Measurements from ENCODE around the gene FGFRL1.
A peak's percentile ranks its signal among the peaks of the same experiment; 100 is the strongest.

The FGFRL1 gene, protein sequence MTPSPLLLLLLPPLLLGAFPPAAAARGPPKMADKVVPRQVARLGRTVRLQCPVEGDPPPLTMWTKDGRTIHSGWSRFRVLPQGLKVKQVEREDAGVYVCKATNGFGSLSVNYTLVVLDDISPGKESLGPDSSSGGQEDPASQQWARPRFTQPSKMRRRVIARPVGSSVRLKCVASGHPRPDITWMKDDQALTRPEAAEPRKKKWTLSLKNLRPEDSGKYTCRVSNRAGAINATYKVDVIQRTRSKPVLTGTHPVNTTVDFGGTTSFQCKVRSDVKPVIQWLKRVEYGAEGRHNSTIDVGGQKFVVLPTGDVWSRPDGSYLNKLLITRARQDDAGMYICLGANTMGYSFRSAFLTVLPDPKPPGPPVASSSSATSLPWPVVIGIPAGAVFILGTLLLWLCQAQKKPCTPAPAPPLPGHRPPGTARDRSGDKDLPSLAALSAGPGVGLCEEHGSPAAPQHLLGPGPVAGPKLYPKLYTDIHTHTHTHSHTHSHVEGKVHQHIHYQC

DNA sequence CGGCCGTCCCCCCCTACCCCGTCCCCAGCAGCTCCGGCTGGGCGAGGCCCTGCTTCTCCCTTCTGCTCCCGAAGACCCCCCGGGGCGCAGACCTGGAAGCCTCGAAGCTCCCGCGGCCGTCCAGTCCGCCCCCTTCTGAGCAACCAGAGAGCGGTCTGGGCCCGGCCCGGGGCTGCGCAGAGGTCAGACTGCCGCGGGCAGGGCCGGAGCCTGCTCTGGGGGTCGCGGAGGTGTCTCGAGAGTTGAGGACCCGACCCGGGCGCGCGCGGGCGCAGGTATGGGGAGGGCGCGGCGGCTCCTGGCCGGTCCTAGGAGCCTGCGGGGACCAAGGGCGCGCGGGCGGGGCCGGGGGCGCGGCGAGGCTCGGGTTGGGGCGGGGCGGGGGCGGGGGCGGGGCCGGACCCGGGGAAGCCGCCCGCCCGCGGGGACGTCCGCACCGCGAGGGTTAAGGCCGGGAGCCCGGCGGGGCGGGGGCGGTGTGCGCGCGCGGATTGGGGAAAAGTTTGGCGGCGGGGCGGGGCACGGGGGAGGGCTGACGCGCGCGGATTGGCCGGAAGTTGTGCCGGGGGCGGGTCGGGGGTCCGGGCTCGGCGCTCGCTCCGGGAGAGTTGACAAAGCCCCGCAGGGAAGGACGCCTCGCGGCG is at the start of gene FGFRL1:
Gene FGFRL1, plus strand, starts transcription at position 605 of the 644 bp plus-strand sequence. CDS start 860 bp downstream, outside the sequence.
- peak; percentile 94 for DNase-seq

DNA sequence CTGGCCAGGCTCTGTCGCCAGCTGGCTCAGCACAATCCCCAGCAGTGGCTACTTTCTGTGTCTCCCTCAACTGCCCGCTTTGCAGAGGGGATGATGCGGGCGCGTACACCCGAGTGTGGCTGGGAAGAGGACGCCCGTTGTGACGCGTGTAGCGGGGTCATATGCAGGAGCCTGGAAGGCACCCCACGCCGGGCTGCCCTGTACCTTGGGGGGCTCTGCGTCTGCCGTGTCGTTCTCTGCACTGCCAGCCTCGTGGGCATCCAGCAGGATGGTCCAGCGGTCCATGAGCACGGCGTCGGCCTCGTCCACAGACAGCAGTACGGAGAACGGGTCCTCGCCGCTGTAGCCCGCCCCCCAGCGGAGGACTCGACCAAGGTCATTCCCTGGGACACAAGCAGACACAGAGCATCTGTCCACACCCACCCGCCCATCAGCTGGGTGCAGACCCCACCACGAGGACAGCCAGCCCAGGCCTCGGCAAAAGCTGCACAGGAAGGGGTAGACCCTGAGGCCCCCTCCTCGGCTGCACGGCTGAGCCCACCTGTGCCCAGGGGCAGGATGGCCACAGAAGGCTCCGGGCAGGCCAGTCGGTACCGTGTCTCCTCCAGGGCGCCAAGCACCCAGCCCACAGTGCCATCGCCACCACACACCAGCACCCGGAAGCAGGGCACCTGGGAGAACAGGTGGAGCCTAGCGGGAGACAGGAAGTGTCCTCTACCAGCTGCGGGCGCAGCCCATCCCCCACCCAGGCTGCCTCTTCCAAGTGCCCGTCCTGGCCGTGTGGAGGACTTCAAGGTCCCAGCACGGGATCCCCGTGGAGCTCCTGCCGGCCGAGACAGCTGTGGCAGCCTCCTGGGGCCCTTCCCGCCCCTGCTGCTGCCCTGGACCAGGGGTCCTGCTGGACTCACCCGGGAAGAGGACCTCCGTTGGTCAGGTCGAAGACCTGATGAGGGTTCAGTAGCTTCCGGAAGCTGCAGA is 48.9 kb upstream of the FGFRL1 start:
- DNase-seq, result no peak

DNA sequence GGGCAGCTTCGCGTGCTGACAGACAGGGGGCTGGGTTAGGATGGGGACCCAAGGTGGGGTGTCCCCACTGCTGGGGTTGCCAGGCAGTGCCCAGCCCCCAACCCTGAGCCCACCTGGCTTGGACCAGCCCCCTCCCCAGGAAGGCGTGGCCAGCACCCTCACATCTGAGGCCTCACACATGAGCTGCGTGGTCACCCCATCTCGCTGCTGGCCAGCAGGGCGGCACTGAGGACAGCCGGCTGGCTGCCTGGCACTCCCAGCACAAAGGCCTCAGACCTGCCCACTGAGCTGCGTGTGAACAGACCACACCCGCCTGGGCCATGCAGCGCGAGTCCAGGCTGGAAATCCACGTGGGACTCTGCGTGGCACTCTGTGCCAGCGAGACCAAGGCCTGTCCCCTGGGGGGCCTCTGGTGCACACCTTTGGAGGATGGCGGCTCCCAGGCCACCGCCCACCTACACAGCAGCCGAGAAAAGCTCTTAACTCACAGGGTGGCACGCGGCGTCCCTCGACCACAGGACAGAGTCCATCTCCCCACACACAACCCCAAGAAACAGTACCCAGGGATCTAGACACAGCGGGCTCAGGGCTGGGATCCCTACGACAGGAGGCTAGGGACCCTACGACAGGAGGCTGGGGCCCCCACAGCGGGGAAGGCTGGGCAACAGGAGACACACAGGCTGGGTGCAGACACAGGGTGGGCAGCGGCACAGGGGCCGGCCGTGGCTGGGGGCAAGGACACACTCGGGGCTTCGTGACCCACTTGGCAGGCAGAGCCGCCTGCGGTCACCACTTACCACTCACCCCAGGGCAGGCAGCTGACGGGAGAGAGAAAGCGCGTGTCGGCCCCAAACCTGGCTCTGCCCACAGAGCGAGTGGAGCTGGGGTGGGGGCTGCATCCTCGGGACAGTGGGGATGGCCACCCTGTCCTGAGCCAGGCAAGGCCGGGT is 47.9 kb upstream of the FGFRL1 start:
- no peak for DNase-seq

DNA sequence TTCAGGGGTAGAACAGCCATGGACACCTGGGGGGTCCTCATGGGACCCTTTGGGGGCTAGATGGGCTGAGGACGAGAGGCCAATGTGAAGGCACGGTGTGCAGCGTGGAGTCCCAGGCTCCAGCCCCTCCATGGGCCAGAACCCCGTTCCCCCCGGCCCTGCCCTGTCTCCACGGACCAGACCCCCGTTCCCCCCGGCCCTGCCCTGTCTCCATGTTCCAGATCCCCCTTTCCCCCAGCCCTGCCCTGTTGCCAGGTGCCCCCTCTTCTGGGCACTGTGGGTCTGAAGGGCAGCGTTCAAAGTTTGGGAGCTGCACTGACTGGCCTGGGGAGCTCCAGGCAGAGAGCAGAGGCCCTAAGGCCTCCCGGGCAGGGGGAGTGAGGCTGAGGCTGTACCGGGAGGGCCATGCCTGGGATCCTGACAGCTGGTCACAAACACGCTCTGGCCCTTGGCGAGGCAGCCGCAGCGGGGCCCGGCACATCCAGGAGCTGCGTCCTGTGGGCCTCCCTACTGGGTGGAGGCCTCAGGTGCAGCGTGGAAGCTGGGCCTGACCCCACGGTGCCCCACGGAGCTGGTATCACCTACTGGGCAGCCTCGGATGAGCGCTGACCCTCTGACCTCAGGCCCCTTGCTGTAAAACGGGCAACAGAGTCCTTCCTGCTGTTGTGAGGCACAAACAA is 46.9 kb upstream of the FGFRL1 start:
- no peak for DNase-seq

DNA sequence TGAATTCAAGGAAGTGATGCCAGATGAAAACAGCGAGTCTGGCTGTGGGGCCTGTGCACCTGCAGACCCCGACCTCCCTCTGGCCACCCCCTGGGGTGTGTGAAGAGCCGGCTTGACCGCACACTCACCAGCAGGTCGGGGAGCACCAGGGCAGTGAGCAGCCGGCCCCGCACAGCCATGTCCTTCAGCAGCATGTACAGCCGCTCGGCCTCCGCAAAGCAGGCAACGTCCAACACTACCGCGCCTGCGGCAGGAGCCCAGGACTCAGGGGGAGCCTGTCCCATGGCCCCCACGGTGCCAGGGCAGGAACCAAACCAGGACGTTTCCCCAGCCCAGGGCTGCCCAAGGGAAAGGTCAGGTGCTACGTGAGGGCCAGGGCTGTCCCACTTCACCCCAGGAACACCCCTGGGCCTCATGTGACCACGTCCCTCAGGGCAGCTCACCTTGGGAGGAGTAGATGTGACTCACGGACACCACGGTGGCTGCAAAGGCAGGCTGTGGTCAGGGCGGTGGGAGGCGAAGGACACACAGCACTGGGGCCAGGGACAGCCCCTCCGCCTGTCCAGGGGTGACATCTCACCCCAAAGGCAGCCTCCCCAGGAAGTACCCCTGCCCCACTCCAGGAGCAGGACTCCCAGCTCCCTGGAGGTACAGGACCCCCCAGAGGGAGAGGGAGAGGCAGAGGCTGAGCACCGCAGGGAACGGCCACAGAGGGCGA is 46.2 kb upstream of the FGFRL1 start:
- DNase-seq, result no peak

DNA sequence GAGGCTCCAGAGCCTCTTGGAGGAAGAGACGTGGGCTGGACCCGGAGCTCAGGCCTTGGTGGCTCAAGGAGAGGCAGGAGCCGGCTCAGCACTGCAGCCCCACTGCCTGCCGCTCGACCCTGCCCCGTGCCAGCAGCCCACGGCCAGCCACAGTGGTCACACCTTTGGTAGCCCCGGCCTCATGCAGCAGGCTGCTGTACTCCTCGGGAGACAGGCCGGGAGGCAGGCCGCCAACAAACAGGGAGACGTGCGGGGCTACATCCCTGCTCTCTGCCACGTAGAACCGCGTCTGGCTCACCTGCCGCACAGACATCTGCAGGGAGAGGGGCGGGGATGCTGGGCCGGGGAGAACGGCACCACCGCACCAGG is 45.7 kb upstream of the FGFRL1 start:
- no peak for DNase-seq

DNA sequence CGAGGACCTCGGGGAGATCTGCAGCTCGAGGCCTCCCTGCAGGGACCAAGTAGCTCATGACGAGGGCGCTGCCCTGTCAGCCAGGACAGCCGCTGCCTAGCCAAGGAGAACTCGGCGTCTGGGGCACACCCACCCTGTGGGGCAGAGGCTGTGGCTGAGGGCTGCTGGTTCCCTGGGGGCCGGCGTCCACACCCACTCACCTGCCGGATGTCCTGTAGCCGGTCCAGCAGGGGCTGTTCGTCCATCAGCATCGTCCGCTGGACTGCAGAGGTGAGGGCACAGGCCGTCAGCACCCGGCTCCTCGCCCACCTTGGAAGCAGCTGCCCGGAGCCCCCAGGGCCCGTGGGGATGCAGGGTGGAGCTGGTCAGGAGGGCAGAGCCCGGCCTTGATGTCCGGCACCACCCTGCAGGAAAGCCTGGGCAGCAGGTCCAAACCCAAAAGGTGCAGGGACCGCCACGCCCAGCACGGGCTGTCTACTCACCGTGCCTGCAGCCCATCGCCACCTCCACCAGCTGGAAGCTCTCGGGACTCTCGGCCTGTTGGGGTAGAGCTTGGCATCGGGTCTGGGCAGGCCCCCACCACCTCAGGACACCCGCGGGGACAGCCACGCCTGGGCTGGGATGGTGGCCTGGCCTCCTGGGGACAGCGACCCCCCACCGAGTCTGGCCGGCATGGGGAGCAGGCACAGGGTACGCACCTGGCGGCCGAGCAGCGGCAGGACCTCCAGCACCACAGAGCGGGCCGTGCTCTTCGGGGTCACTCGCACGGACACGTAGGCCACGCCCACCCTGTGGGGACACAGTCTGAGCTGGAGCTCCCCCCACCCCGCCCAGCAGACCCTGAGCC is 44.9 kb upstream of the FGFRL1 start:
- no peak for DNase-seq

DNA sequence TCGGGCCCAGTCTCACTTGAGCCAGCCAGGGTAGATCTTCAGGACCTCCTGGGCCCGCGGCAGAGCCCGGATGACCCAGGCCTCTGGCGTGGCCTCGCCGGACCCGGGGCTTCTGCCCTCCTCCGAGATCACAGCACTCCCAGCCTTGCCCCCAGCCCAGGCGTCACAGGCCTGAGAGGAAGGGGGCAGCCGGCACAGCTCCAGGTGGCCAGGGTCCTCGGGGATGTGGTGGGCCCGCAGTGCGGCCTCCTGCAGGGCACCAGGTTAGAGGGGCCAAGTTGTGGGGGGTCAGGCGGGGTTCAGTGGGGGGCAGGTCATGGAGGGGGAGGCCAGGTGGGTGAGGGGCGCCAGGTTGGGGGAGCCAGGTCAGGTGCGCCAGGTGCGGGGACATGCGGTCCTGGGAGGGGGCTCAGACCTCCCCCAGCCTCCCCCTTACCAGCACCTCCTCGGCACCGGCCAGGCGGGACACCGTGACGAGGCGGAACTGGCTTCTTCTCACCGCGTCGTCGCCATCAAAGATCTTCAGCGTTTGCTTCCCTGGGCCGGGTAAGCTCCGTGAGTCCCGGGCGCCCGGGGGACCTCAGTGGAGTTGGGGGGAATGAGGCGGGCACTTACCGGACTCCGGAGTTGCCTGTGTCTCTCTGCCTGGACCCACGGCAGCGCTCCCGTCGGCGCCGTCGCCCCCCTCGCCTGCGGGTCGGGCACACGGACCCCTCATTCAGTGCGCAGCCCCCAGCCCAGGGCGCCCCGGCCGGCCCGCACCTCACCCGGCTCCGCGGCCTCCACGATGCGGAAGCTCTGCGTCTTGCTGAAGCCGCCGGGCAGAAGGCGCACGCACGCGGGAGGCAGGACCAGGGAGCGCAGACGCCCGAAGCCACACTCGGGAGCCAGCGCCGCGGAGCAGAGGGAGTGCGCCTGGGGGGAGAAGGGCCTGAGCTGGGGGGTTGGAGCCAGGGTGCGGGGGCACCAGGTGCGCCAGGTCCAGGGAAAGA is 44.0 kb upstream of the FGFRL1 start:
- no peak for DNase-seq

DNA sequence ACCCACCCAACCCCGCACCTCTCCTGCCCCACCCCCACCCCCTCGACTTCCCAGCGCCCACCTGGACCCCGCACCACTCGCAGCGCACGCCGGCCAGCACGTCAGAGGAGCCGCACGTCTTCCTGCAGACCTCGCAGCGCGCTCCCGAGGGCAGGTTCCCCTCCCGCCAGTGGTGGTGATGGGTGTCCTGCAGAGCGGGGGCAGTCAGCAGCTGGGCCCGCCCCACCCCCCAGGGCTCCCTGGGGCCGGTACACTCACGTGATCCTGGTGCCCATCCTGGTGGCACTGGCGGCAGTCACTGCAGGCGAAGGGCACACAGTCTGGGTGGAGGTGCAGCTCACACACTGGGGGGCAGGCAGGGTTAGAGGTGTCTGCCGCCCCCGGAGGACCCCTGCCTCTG is 43.2 kb upstream of the FGFRL1 start:
- DNase-seq, result no peak

DNA sequence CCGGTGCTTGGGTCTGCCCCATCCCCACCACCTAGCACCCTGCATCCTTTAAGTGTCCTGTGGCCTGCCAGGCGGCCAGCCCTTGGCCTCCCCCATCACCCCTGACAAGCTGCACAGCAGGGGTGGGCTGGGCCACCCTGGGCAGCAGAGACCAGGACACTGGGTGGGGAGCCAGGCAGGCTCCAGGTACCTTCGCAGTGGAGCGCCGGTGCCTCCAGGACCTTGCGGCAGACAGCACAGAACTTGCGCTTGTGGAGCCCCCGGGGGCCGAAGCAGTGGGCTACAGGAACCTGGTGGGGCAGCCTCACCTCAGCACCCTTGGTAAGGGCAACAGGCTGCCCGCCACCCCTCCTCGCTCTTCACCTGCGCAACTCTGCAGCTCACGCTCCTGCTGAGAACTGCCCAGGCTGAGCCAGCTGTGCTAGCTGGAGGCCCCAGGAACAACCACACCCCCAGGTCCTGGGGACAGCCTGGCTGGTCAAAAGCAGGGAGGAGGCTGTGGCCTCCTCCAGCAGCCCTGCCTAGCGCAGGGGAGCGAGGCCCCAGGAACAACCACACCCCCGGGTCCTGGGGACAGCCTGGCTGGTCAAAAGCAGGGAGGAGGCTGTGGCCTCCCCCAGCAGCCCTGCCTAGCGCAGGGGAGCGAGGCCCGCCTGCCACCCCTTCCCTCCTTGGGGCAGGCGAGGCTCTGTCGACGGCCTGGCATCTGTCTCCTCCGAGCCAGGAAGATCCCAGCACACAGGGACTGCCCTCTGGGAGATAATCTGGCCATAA is 42.6 kb upstream of the FGFRL1 start:
- DNase-seq, result no peak

DNA sequence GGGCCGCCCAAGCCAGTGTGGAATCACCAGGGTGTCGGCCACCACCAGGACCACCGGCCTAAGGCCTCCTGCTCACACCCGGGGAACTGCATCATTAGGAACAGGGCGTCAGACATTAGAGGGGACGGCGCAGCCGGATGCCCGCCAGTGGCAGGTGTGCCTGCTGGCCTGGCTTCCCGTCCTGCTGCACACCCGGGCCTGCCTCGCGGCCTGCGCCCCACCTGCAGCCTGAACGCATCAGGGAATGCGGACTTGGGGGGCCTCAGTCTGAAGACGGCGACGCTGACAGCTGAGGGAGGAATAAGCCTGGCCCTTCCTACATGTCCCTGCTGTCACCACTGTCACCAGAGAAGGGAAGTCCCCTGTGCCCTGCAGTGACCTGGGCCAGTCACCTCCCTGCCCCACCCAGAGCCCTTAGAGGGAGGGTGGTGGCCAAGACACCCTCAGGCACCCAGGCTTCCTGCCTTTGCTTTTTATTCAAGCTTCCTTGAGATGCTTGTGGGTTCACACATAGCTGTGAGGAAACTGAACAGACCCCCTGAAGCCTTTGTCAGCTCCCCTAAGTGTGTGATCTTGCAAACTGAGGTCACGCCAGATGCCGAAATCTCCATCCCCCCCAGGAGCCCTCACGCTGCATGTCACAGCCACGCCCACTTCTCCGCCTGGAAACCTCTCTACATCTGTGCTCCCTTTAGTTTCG is 41.2 kb upstream of the FGFRL1 start:
- DNase-seq, result no peak

DNA sequence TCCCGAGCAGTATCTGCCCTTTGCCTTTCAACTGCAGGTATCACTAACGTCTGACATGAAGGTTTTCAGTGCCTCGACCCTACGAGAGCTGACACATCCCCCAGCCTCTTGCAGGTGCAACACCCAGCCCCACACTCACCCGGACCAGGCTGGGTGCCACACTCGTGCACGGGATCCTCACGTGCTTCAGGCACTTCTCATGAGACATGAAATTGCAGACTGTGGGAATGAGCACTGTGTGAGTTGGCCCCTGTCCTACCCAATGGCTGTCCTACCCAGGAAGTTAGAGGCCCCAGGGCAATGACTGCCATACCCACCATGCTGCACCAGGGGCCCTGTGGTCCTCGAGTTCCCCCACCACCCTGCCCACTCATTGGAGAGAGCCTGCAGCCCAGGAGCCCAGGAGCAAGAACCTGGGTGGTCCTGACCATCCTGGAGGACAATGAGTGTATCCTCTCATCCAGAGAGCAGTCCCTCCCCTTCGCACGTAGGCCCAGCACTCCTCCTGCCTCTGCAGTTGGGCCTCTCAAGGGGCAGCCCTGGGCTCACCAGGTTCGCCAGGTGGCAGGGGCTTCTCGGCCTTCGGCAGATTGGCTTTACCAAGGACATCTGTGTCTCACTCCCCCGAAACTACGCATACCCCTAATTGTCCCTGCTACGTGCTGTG is 40.4 kb upstream of the FGFRL1 start:
- DNase-seq, result no peak

DNA sequence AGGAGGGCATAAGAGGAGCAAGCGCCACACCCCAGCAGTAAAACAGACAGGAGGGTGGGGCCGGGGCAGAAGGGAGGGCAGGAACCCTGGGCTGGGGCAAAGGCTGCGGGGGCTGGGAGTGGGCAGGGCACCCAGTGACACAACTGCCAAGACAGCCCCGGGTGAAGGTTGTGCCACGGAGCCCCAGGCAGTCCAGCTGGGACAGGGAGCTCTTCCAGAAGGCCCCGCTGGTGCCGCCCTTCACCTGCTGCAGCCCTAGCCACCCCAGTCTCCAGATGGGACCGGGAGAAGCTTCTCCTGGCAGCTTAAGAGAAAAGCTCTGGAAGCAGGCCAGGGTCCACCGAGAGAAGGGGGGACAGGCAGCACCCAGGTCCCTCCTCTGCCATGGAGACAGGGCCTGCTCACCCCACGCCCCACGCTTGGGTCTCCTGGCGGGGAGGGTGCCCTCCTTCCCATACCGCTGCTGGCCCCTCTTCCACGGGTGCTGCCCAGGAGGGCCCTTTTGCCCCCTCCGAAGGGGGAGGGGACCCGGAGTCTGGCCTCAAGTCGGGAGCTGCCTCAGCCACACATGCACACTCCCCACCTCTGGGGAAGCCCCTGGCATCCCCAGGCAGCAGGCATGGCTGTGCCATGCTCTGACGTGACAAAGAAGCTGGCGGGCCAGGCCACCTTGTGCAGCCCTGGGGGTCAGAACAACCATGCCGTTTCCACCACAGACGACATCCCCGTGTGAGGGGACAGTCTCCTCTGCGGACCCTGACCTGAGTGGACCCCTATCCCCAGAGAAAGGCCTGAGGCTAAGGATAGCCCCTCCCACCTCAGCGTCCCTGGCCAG is 39.5 kb upstream of the FGFRL1 start:
- no peak for DNase-seq

DNA sequence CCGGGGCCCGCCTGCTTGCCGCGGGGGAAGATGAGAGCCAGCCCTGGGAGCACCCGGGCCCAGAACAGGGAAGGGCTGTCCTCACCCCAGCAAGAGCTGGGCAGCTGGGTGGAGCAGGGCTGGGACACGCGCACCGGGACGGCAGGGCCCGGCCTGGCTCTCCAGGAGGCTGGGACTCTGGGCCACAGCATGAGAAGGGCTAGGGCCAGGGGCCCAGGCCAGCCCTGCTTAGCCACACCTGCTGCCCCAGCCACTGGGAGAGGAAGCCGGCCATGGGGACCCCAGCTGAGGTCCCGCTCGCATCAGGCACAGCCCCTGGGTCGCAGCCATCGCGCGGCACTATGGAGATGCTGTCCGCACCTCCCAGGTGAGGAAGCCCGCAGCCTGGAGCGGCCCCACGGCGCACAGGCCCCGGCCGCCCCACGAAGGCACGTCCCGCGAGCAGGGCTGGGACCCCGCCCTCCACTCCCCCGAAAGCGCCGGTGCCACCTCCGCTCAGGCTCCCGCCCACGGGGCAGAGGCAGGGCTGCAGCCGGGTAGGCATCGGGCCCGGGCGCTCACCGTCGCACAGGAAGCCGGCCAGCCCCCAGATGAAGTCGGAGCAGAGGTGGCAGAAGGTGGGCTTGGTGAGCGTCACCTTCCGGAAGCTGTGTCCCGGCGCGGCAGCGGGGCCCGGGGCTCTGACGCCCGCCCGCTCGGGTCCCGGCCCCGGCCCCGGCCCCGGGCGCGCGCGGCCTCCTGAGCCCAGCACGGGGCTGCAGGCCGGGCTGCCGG is 38.6 kb upstream of the FGFRL1 start:
- DNase-seq, result peak; percentile 53

Data from activated CD4-positive, alpha-beta T cell treated with anti-CD3 and anti-CD28 coated beads for 48 hours (primary cell).